Measurements from ENCODE around the gene GEMIN7.

GEMIN7 gene

DNA sequence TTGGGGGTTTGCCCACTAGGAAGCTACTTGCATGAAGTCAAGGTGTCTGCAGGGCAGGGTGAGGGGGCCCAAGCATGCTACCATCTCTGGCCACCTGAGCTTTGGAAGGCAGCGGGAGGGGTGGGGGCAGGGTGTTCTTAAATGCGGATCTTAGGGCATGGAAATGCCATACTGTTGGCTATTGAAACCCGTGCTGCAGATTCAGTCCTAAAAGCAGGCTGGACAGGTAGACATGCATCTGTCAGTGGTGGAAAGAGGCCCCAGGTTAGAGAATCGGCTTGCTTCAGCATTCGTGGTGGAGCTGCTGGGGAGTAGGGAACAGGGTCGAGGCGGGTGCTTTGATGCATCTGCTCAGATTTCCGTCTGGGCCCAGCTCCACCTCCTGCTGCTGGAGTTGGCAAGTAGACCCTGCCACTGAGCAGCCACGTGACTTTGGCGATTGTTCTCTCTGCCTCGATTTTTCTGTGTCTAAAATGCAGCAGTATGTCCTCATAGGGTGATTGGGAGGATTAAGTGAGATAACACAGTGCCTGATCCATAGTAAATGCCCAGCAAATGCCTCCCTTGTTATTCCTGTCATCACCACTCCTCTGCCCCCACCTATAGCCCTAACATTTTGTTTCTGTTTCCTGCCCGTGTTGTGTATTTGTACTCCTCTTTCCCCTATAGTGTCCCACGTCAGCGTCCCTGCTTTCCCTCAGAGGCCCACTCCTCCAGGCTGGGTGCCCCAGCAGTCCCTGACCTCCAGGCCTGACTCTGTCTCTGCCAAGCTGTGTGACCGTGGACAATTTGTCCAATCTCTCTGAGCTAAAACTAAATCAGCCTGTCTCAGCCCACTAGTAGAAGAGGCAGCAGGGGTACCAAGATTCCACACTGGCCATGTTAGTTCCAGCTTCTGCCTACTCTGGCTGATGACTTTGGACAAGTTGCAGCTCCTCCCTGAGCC lies 19.7 kb downstream of the GEMIN7 start:
- Histone ChIP-seq H3K4me3 (replicated peaks; ENCODE audit: insufficient read depth, low read length) (no peak overlapping the region), H3K27me3 (ENCODE audit: insufficient read depth, poor library complexity, severe bottlenecking) (no peaks in the 10 kb centered on the region), H3K27ac (replicated peaks) (no peak overlapping the region)
- no peak for DNase-seq (ENCODE audit: low read depth in 1 of 2, low spot score in 1 of 2)
- TF ChIP-seq GABPA (IDR thresholded peaks at IDR 0.05; ENCODE audit: low read depth) (no peak), POLR2AphosphoS5 (IDR thresholded peaks at IDR 0.05; ENCODE audit: low read depth) (no peak), SPI1 (IDR thresholded peaks at IDR 0.05; ENCODE audit: borderline replicate concordance, low read depth) (no peak)

DNA sequence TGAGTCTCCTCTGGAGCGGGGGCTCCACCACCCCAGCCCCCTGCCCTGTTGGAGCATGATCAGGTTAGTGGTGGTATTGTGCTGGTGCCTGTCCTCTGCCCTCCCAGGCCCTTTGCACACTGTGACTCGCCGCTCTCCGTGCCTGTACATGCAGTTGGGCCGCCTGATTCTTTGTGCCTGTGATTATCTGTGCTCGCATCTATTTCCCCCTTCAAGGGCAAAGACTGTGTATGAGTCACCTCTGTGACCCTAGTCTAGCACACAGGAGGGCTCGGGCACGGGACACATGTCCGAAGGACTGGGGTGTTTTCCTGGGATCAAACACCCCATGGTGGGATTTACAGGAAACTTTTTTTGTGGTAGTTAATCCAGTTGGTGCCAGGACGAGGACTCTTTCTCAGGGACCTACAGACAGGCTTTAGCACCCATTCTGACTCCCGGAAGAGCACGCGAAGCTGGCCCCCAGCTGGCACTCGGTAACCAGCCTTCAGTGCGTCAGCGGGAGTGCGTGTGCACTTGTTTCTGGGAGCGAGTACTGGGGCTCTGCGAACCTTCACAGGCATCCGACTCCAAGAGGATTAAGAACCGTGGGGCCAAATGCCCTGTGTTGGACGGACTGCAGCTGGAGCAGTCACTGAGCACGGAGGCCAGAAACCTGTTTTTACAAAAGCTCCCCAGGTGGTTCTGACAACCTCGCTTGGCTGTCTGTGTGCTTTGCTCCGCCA lies 20.6 kb downstream of the GEMIN7 start:
- no peaks in the 10 kb centered on the region for H3K27me3 ChIP-seq (ENCODE audit: insufficient read depth, poor library complexity, severe bottlenecking)
- TF ChIP-seq, protein P1, sequence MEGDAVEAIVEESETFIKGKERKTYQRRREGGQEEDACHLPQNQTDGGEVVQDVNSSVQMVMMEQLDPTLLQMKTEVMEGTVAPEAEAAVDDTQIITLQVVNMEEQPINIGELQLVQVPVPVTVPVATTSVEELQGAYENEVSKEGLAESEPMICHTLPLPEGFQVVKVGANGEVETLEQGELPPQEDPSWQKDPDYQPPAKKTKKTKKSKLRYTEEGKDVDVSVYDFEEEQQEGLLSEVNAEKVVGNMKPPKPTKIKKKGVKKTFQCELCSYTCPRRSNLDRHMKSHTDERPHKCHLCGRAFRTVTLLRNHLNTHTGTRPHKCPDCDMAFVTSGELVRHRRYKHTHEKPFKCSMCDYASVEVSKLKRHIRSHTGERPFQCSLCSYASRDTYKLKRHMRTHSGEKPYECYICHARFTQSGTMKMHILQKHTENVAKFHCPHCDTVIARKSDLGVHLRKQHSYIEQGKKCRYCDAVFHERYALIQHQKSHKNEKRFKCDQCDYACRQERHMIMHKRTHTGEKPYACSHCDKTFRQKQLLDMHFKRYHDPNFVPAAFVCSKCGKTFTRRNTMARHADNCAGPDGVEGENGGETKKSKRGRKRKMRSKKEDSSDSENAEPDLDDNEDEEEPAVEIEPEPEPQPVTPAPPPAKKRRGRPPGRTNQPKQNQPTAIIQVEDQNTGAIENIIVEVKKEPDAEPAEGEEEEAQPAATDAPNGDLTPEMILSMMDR (IDR thresholded peaks at IDR 0.05; ENCODE audit: insufficient read depth, low read length), result no peak
- no peak for TF ChIP-seq SPI1 (IDR thresholded peaks at IDR 0.05; ENCODE audit: borderline replicate concordance, low read depth)
- TF ChIP-seq, protein P2, sequence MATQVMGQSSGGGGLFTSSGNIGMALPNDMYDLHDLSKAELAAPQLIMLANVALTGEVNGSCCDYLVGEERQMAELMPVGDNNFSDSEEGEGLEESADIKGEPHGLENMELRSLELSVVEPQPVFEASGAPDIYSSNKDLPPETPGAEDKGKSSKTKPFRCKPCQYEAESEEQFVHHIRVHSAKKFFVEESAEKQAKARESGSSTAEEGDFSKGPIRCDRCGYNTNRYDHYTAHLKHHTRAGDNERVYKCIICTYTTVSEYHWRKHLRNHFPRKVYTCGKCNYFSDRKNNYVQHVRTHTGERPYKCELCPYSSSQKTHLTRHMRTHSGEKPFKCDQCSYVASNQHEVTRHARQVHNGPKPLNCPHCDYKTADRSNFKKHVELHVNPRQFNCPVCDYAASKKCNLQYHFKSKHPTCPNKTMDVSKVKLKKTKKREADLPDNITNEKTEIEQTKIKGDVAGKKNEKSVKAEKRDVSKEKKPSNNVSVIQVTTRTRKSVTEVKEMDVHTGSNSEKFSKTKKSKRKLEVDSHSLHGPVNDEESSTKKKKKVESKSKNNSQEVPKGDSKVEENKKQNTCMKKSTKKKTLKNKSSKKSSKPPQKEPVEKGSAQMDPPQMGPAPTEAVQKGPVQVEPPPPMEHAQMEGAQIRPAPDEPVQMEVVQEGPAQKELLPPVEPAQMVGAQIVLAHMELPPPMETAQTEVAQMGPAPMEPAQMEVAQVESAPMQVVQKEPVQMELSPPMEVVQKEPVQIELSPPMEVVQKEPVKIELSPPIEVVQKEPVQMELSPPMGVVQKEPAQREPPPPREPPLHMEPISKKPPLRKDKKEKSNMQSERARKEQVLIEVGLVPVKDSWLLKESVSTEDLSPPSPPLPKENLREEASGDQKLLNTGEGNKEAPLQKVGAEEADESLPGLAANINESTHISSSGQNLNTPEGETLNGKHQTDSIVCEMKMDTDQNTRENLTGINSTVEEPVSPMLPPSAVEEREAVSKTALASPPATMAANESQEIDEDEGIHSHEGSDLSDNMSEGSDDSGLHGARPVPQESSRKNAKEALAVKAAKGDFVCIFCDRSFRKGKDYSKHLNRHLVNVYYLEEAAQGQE (IDR thresholded peaks at IDR 0.05; ENCODE audit: insufficient replicate concordance, low read depth), result no peak
- no peak for TF ChIP-seq GABPA (IDR thresholded peaks at IDR 0.05; ENCODE audit: low read depth)
- no peak overlapping the region for H3K4me3 ChIP-seq (replicated peaks; ENCODE audit: insufficient read depth, low read length)
- no peak overlapping the region for H3K27ac ChIP-seq (replicated peaks)
- DNase-seq (ENCODE audit: low read depth in 1 of 2, low spot score in 1 of 2), result no peak

DNA sequence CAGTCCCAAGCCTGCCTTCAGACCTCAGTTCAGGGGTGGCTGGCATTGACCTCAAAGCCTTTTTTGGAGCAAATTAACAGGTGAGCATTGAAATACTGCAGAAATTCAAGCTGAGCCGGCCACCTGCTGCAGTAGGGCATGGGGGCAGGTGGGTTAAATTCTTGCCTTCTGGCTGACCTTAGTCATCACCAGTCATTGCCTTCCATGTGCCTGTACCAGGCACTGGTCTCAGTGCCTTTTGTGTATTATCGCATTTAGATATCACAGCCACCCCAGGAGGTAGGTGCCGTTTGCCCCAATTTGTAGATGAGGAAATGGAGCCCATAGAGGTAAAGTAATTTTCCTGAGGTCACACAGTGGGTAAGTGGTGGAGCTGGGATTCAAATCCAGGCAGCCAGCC lies 21.1 kb downstream of the GEMIN7 start:
- DNase-seq (ENCODE audit: low read depth in 1 of 2, low spot score in 1 of 2), result no peak
- H3K27me3 ChIP-seq (ENCODE audit: insufficient read depth, poor library complexity, severe bottlenecking), result no peaks in the 10 kb centered on the region
- no peak overlapping the region for H3K4me3 ChIP-seq (replicated peaks; ENCODE audit: insufficient read depth, low read length)
- TF ChIP-seq GABPA (IDR thresholded peaks at IDR 0.05; ENCODE audit: low read depth) (no peak), POLR2AphosphoS5 (IDR thresholded peaks at IDR 0.05; ENCODE audit: low read depth) (no peak)
- TF ChIP-seq, protein P2 (IDR thresholded peaks at IDR 0.05; ENCODE audit: insufficient replicate concordance, low read depth), result no peak
- H3K27ac ChIP-seq (replicated peaks), result no peak overlapping the region

DNA sequence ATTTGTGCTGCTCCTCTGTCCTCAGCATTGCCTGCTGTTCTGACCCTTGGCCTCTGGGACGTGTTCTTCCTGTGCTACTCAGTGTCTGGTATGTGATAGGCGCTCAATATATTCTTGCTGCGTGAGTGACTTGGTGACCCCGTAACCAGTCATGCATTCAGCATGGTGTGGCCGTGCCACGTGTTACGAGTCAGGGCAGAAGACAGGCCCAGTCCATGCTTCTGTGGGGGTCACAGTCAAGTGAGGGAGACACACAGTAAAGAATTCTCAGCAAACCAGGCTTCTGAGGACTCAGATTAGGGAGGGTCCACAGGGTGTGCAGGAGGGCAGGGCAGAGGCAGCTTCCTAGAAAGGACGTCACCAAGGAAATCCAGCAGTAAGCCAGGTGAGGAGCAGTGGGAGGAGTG lies 21.8 kb downstream of the GEMIN7 start:
- H3K4me3 ChIP-seq (replicated peaks; ENCODE audit: insufficient read depth, low read length), result no peak overlapping the region
- no peak for TF ChIP-seq SPI1 (IDR thresholded peaks at IDR 0.05; ENCODE audit: borderline replicate concordance, low read depth)
- TF ChIP-seq GABPA (IDR thresholded peaks at IDR 0.05; ENCODE audit: low read depth), result no peak
- TF ChIP-seq, protein P2 (IDR thresholded peaks at IDR 0.05; ENCODE audit: insufficient replicate concordance, low read depth), result no peak
- no peak for TF ChIP-seq POLR2AphosphoS5 (IDR thresholded peaks at IDR 0.05; ENCODE audit: low read depth)
- TF ChIP-seq, protein P1 (IDR thresholded peaks at IDR 0.05; ENCODE audit: insufficient read depth, low read length), result no peak
- DNase-seq (ENCODE audit: low read depth in 1 of 2, low spot score in 1 of 2), result no peak
- H3K27ac ChIP-seq (replicated peaks), result no peak overlapping the region
- H3K27me3 ChIP-seq (ENCODE audit: insufficient read depth, poor library complexity, severe bottlenecking), result no peaks in the 10 kb centered on the region
